ENCODE measurements around the gene PON1. TPM values are rescaled to one million over a fixed set of nuclear protein-coding genes. Genes with fewer than 3 reads are reported as not detected.
A peak's percentile ranks its signal among the peaks of the same experiment; 100 is the strongest.

Gene PON1
- total RNA-seq, 2 experiments from 2014 or later: not detected

- no peak overlapping the region for H3K4me3 Mint-ChIP-seq
- CTCF ChIA-PET: no interaction called here
- DNase-seq (no peak), ATAC-seq (no peak)
- no peaks in the 10 kb centered on the region for H3K9me3 Mint-ChIP-seq (ENCODE audit: low read depth)
- no peaks in the 10 kb centered on the region for H3K4me1 Mint-ChIP-seq
- H3K27ac Mint-ChIP-seq: no peak overlapping the region
- no peaks in the 10 kb centered on the region for H3K36me3 Mint-ChIP-seq
- H3K27me3 Mint-ChIP-seq: peaks cover 11% of the 10 kb centered on the region
These were observed 19.3 kb downstream of the PON1 start for GRCh38 chr7:95304990-95305389.

GRCh38 chr7:95303013-95303905 lies 21.1 kb downstream of the PON1 start:
- H3K27ac Mint-ChIP-seq: no peak overlapping the region
- peaks cover 11% of the 10 kb centered on the region for H3K27me3 Mint-ChIP-seq
- H3K4me1 Mint-ChIP-seq: no peaks in the 10 kb centered on the region
- H3K36me3 Mint-ChIP-seq: no peaks in the 10 kb centered on the region
- no peak overlapping the region for H3K4me3 Mint-ChIP-seq
- CTCF ChIA-PET: no interaction called here
- H3K9me3 Mint-ChIP-seq (ENCODE audit: low read depth): no peaks in the 10 kb centered on the region
- no peak for DNase-seq
- ATAC-seq: no peak

- Mint-ChIP-seq H3K4me1 (no peaks in the 10 kb centered on the region), H3K27ac (no peak overlapping the region), H3K4me3 (no peak overlapping the region), H3K36me3 (no peaks in the 10 kb centered on the region), H3K27me3 (peaks cover 10% of the 10 kb centered on the region), H3K9me3 (ENCODE audit: low read depth) (no peaks in the 10 kb centered on the region)
- CTCF ChIA-PET: no interaction called here
- no peak for DNase-seq
- no peak for ATAC-seq
These were observed 26.2 kb downstream of the PON1 start for GRCh38 chr7:95298091-95298490.

GRCh38 chr7:95297041-95297440 lies 27.3 kb downstream of the PON1 start:
- Mint-ChIP-seq H3K36me3 (no peaks in the 10 kb centered on the region), H3K27ac (no peak overlapping the region), H3K4me3 (no peak overlapping the region), H3K27me3 (peaks cover 7% of the 10 kb centered on the region), H3K9me3 (ENCODE audit: low read depth) (no peaks in the 10 kb centered on the region), H3K4me1 (no peaks in the 10 kb centered on the region)
- CTCF ChIA-PET: no interaction called here
- ATAC-seq: no peak
- DNase-seq: no peak

- H3K4me3 Mint-ChIP-seq: no peak overlapping the region
- CTCF ChIA-PET: no interaction called here
- DNase-seq (no peak), ATAC-seq (no peak)
- no peak overlapping the region for H3K27ac Mint-ChIP-seq
- peaks cover 6% of the 10 kb centered on the region for H3K27me3 Mint-ChIP-seq
- no peaks in the 10 kb centered on the region for H3K9me3 Mint-ChIP-seq (ENCODE audit: low read depth)
- H3K36me3 Mint-ChIP-seq: no peaks in the 10 kb centered on the region
- H3K4me1 Mint-ChIP-seq: no peaks in the 10 kb centered on the region
These were observed 27.9 kb downstream of the PON1 start for GRCh38 chr7:95296456-95296855.

- H3K27ac Mint-ChIP-seq: no peak overlapping the region
- ATAC-seq (no peak), DNase-seq (no peak)
- H3K4me1 Mint-ChIP-seq: no peaks in the 10 kb centered on the region
- H3K9me3 Mint-ChIP-seq (ENCODE audit: low read depth): no peaks in the 10 kb centered on the region
- H3K36me3 Mint-ChIP-seq: no peaks in the 10 kb centered on the region
- no peak overlapping the region for H3K4me3 Mint-ChIP-seq
- CTCF ChIA-PET: no interaction called here
- H3K27me3 Mint-ChIP-seq: peaks cover 8% of the 10 kb centered on the region
These were observed 28.9 kb downstream of the PON1 start for GRCh38 chr7:95295397-95295796.

GRCh38 chr7:95290166-95290830 lies 34.0 kb downstream of the PON1 start:
- H3K27ac Mint-ChIP-seq: no peak overlapping the region

GRCh38 chr7:95286096-95286495 lies 38.2 kb downstream of the PON1 start:
- Mint-ChIP-seq H3K27me3 (peaks cover 18% of the 10 kb centered on the region), H3K4me1 (no peaks in the 10 kb centered on the region), H3K9me3 (ENCODE audit: low read depth) (no peaks in the 10 kb centered on the region), H3K27ac (no peak overlapping the region), H3K36me3 (no peaks in the 10 kb centered on the region), H3K4me3 (no peak overlapping the region)
- CTCF ChIA-PET: no interaction called here
- DNase-seq: no peak
- ATAC-seq: no peak

More at GRCh38 chr7:95290166-95290830, 34.0 kb downstream of the PON1 start:
- DNase-seq (no peak), ATAC-seq (no peak)
- no peaks in the 10 kb centered on the region for H3K9me3 Mint-ChIP-seq (ENCODE audit: low read depth)
- H3K27me3 Mint-ChIP-seq: peaks cover 17% of the 10 kb centered on the region
- H3K4me1 Mint-ChIP-seq: no peaks in the 10 kb centered on the region
- CTCF ChIA-PET: no interaction called here
- H3K36me3 Mint-ChIP-seq: no peaks in the 10 kb centered on the region
- no peak overlapping the region for H3K4me3 Mint-ChIP-seq

- no peak overlapping the region for H3K4me3 Mint-ChIP-seq
- ATAC-seq (no peak), DNase-seq (no peak)
- H3K4me1 Mint-ChIP-seq: no peaks in the 10 kb centered on the region
- CTCF ChIA-PET: no interaction called here
- H3K9me3 Mint-ChIP-seq (ENCODE audit: low read depth): no peaks in the 10 kb centered on the region
- no peaks in the 10 kb centered on the region for H3K36me3 Mint-ChIP-seq
- no peak overlapping the region for H3K27ac Mint-ChIP-seq
- H3K27me3 Mint-ChIP-seq: peaks cover 10% of the 10 kb centered on the region
These were observed 44.9 kb downstream of the PON1 start for GRCh38 chr7:95279417-95279816.

- Mint-ChIP-seq H3K27me3 (peaks cover 19% of the 10 kb centered on the region), H3K4me3 (no peak overlapping the region), H3K36me3 (no peaks in the 10 kb centered on the region), H3K4me1 (no peaks in the 10 kb centered on the region), H3K9me3 (ENCODE audit: low read depth) (no peaks in the 10 kb centered on the region), H3K27ac (no peak overlapping the region)
- ATAC-seq (no peak), DNase-seq (no peak)
- CTCF ChIA-PET: no interaction called here
These were observed 48.2 kb downstream of the PON1 start for GRCh38 chr7:95276114-95276513.

- Mint-ChIP-seq H3K27ac (no peak overlapping the region), H3K27me3 (peaks cover 16% of the 10 kb centered on the region), H3K4me3 (no peak overlapping the region), H3K9me3 (ENCODE audit: low read depth) (no peaks in the 10 kb centered on the region), H3K36me3 (no peaks in the 10 kb centered on the region), H3K4me1 (peaks cover 3% of the 10 kb centered on the region)
- ATAC-seq: peak; percentile 23
- CTCF ChIA-PET: no interaction called here
- DNase-seq: no peak
These were observed 54.7 kb downstream of the PON1 start for GRCh38 chr7:95269640-95270039.

- ATAC-seq (no peak), DNase-seq (no peak)
- H3K9me3 Mint-ChIP-seq (ENCODE audit: low read depth): no peaks in the 10 kb centered on the region
- no peak overlapping the region for H3K27ac Mint-ChIP-seq
- no peak overlapping the region for H3K4me3 Mint-ChIP-seq
- CTCF ChIA-PET: no interaction called here
- H3K36me3 Mint-ChIP-seq: no peaks in the 10 kb centered on the region
- peaks cover 3% of the 10 kb centered on the region for H3K4me1 Mint-ChIP-seq
- peaks cover 14% of the 10 kb centered on the region for H3K27me3 Mint-ChIP-seq
These were observed 56.6 kb downstream of the PON1 start for GRCh38 chr7:95267754-95268153.

GRCh38 chr7:95265634-95266033 lies 58.7 kb downstream of the PON1 start:
- Mint-ChIP-seq H3K9me3 (ENCODE audit: low read depth) (no peaks in the 10 kb centered on the region), H3K4me1 (peaks cover 3% of the 10 kb centered on the region), H3K4me3 (no peak overlapping the region), H3K36me3 (no peaks in the 10 kb centered on the region), H3K27ac (no peak overlapping the region), H3K27me3 (peaks cover 6% of the 10 kb centered on the region)
- ATAC-seq (no peak), DNase-seq (no peak)
- CTCF ChIA-PET: interaction anchor here (1.9 kb wide), 1 partner anchor 19 kb away, joined by 5 read pairs; no protein-coding TSS in a partner anchor

- CTCF ChIA-PET: interaction anchor here (1.9 kb wide), 1 partner anchor 18 kb away, joined by 5 read pairs; no protein-coding TSS in a partner anchor
- H3K36me3 Mint-ChIP-seq: no peaks in the 10 kb centered on the region
- no peak overlapping the region for H3K4me3 Mint-ChIP-seq
- H3K4me1 Mint-ChIP-seq: no peaks in the 10 kb centered on the region
- no peak overlapping the region for H3K27ac Mint-ChIP-seq
- peaks cover 3% of the 10 kb centered on the region for H3K27me3 Mint-ChIP-seq
- no peaks in the 10 kb centered on the region for H3K9me3 Mint-ChIP-seq (ENCODE audit: low read depth)
- ATAC-seq (no peak), DNase-seq (no peak)
These were observed 59.9 kb downstream of the PON1 start for GRCh38 chr7:95264363-95264891.

Measured in activated CD8-positive, alpha-beta memory T cell treated with anti-CD3 and anti-CD28 coated beads, Interleukin-2, amount 10 ng/mL, durations not matched to agents 7 days and 5 days (primary cell).